GM23338 (cell line): ENCODE measurements around the gene MIPEP.

ENCODE experiments used
- CREB1 ChIP-seq: fragments of 250-450 bp; sonication (Bioruptor Pico); IDR thresholded peaks from 2 replicates; pipeline ENCODE4 v1.5.0; 2020; ENCODE audit warnings: low read depth, mild to moderate bottlenecking, moderate library complexity
- JUNB ChIP-seq: IDR thresholded peaks from one replicate; pipeline ENCODE4 v1.6.1; 2016; ENCODE audit warnings: antibody characterized with exemption; ENCODE audit not compliant: unreplicated experiment
- NANOG ChIP-seq: IDR thresholded peaks from 2 replicates; pipeline ENCODE4 v1.6.1; 2016; ENCODE audit warnings: antibody characterized with exemption, borderline replicate concordance
- ZNF331 ChIP-seq: fragments of 250-450 bp; sonication (Bioruptor Pico); IDR thresholded peaks from 2 replicates; pipeline ENCODE4 v1.5.0; 2020; ENCODE audit warnings: low read depth, mild to moderate bottlenecking, moderate library complexity
- TF ChIP-seq, protein P1 (sequence below), 2 experiments: fragments of 200-600 bp in 1 of 2; sonication (generic) in 1 of 2; conservative IDR thresholded peaks; 2 replicates each; pipeline versions ENCODE4 v1.5.1 to v1.6.1; 2016 to 2017; ENCODE audit warnings: antibody characterized with exemption in 2 of 2, low read depth in 2 of 2, mild to moderate bottlenecking in 2 of 2, moderate library complexity in 1 of 2
- TF ChIP-seq, protein P2 (sequence below): IDR thresholded peaks from one replicate; pipeline ENCODE4 v1.6.1; 2018; ENCODE audit warnings: antibody characterized with exemption; ENCODE audit not compliant: unreplicated experiment
- TF ChIP-seq, protein P3 (sequence below): IDR thresholded peaks from 2 replicates; pipeline ENCODE4 v1.6.1; 2016; ENCODE audit warnings: antibody characterized with exemption

DNA sequence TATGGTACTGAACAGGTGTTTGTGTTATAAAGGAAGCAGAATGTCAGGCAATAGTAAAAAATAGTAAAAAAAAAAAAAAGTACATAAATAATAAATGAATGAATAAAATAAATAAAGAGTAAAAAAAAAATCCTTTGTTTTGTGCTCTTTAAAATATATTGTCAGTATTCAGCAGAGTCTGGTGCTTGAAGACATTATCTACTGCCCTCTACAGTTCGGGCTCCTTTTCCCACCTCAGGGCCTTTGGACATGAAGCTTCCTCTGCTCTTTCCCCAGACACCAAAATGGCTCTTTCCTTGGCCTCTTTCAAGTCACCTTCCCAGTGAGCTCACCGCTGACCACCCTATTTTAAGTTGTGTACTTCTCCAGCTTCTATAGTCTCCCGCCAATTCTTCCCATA, 181.5 kb downstream of the MIPEP start:
- TF ChIP-seq, protein P1, sequence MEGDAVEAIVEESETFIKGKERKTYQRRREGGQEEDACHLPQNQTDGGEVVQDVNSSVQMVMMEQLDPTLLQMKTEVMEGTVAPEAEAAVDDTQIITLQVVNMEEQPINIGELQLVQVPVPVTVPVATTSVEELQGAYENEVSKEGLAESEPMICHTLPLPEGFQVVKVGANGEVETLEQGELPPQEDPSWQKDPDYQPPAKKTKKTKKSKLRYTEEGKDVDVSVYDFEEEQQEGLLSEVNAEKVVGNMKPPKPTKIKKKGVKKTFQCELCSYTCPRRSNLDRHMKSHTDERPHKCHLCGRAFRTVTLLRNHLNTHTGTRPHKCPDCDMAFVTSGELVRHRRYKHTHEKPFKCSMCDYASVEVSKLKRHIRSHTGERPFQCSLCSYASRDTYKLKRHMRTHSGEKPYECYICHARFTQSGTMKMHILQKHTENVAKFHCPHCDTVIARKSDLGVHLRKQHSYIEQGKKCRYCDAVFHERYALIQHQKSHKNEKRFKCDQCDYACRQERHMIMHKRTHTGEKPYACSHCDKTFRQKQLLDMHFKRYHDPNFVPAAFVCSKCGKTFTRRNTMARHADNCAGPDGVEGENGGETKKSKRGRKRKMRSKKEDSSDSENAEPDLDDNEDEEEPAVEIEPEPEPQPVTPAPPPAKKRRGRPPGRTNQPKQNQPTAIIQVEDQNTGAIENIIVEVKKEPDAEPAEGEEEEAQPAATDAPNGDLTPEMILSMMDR (conservative IDR thresholded peaks at IDR 0.05; ENCODE audit: low read depth in 2 of 2), result peak in 1 of 2 experiments; percentile 35; a peak in 3 of 4 replicates
- TF ChIP-seq ZNF331 (CRISPR knock-in tag) (no peak), NANOG (no peak), JUNB (no peak), CREB1 (CRISPR knock-in tag) (no peak)
- TF ChIP-seq, protein P2, sequence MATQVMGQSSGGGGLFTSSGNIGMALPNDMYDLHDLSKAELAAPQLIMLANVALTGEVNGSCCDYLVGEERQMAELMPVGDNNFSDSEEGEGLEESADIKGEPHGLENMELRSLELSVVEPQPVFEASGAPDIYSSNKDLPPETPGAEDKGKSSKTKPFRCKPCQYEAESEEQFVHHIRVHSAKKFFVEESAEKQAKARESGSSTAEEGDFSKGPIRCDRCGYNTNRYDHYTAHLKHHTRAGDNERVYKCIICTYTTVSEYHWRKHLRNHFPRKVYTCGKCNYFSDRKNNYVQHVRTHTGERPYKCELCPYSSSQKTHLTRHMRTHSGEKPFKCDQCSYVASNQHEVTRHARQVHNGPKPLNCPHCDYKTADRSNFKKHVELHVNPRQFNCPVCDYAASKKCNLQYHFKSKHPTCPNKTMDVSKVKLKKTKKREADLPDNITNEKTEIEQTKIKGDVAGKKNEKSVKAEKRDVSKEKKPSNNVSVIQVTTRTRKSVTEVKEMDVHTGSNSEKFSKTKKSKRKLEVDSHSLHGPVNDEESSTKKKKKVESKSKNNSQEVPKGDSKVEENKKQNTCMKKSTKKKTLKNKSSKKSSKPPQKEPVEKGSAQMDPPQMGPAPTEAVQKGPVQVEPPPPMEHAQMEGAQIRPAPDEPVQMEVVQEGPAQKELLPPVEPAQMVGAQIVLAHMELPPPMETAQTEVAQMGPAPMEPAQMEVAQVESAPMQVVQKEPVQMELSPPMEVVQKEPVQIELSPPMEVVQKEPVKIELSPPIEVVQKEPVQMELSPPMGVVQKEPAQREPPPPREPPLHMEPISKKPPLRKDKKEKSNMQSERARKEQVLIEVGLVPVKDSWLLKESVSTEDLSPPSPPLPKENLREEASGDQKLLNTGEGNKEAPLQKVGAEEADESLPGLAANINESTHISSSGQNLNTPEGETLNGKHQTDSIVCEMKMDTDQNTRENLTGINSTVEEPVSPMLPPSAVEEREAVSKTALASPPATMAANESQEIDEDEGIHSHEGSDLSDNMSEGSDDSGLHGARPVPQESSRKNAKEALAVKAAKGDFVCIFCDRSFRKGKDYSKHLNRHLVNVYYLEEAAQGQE, result no peak
- TF ChIP-seq, protein P3, sequence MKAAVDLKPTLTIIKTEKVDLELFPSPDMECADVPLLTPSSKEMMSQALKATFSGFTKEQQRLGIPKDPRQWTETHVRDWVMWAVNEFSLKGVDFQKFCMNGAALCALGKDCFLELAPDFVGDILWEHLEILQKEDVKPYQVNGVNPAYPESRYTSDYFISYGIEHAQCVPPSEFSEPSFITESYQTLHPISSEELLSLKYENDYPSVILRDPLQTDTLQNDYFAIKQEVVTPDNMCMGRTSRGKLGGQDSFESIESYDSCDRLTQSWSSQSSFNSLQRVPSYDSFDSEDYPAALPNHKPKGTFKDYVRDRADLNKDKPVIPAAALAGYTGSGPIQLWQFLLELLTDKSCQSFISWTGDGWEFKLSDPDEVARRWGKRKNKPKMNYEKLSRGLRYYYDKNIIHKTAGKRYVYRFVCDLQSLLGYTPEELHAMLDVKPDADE, result no peak
